MM.1S (cell line): Measurements from ENCODE around the gene FRY.

ENCODE experiments used
- CTCF ChIP-seq: fragments of 300-600 bp; sonication (generic); IDR thresholded peaks from 2 replicates; pipeline ENCODE4 v1.5.1; 2016; ENCODE audit warnings: antibody characterized with exemption, low read length, mixed read lengths
- EZH2 ChIP-seq: fragments of 300-600 bp; sonication (generic); optimal IDR thresholded peaks from 2 replicates; pipeline ENCODE3; 2017; ENCODE audit warnings: low read depth, mild to moderate bottlenecking, antibody characterized with exemption, low read length, mixed read lengths

DNA sequence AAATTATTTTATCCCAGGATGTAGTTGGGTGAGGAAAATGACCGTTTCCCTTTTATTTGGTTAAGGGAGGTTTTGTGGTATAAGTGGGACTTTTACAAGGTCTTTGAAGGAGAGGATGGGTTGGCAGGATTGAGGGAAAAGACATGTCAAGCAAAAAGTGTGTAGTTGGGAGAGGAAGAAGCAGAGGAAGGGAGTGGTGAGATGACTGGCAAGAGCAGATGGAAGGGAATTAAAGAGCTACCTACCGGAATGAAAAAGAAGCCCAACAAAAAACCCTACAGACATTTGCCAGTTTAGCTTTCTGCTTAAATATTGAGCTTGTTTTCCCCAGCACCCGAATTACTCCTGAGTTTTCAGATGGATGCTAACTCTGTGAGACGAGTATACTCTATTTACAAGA, 19.6 kb downstream of the FRY start:
- TF ChIP-seq CTCF (no peak), EZH2 (no peak)
